ENCODE measurements around the gene PRKAA1. TPM values are rescaled to one million over a fixed set of nuclear protein-coding genes. Genes with fewer than 3 reads are reported as not detected.

Gene PRKAA1
- total and polyA plus RNA-seq, 2 of the 13 experiments (the other 11 are each of a cell fraction or from before 2014, with no cell fraction given) = 36.6 to 58.0 TPM

- intact Hi-C loops (cut with micrococcal nuclease; ENCODE audit: unreplicated experiment) = no loop called here
Observed at GRCh38 chr5:40832345-40832744, 34.2 kb upstream of the PRKAA1 start.

DNA sequence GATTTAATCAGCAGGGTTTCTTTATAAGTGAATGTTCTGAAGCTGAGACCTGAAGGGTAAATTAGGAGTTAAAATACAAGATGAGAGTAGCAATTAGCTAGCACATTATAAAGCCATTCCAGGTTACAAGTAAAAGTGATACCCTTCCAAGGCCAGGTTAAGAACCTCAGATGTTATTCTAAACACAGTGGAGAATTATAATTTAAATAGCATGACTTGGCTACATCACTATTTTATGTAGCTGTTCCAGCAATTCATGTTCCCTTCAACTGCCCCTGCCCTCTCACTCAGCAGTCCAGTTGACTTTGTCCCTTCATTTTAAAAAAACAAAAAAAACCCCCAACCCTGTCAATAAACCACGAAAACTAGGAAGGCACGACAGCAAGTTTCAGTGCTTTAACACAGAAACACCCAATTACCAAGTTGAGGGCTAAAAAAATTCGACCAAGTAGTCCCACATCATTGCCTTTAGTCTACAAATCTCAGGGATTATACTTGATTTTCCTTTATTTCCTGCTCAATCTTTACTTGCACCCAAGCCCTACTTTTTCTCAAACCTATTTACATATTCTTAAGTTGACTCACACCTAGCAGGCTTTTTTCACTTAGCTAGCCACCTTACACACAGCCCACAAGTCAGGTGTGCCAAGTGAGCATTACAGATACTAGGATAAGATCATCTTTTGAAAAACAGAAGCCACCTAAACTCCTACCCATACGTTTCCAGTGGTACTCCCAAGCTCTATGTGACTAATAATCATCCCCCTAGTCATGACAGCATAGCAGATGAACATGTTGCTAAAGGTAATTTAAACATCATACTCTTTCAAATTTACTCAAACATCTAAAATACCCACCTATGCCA, 33.4 kb upstream of the PRKAA1 start:
- in situ Hi-C loops (cut with HindIII; ENCODE audit: extremely low pct_ligation_motif_present, low pct_unique_long_range_greater_than_20kb) = loop anchor here (5.0 kb wide), 1 partner anchor 74 kb away; the partner anchor contains the start of gene TTC33
- no TSS peak for BruUV-seq (replicated peaks)
- H3K27me3 ChIP-seq (ENCODE audit: control insufficient read depth in 1 of 2, insufficient read depth in 2 of 2, low read length in 2 of 2) = no peaks in the 10 kb centered on the region; a peak in 1 of 5 replicates
- H2AFZ ChIP-seq (ENCODE audit: low read length) = no peak overlapping the region
- DNase-seq (ENCODE audit: low spot score) (no peak), ATAC-seq (no peak), FAIRE-seq (no peak)
- 86% methylated on average over 4 of the region's 4 CpGs for WGBS (ENCODE audit: low lambda C conversion rate)
- H3K4me3 ChIP-seq (replicated peaks in 1 of 3; ENCODE audit: insufficient read depth in 1 of 3, low read depth in 2 of 3, low read length in 3 of 3) = no peak overlapping the region
- peaks cover 17 to 74% of the 10 kb centered on the region in 2 experiments for H3K36me3 ChIP-seq (replicated peaks in 1 of 2; ENCODE audit: control insufficient read depth in 1 of 2, insufficient read depth in 2 of 2, low read length in 2 of 2)
- H3K9ac ChIP-seq (ENCODE audit: insufficient read depth, low read depth, low read length) = no peak overlapping the region
- no peaks in the 10 kb centered on the region for H3K9me3 ChIP-seq (ENCODE audit: low read length)
- ChIA-PET CTCF (ENCODE audit: low intra/inter-chr PET ratio, low total read pairs) (no interaction called here), POLR2A (interaction anchor here (1.4 to 2.5 kb wide), 2 partner anchors 28 to 47 kb away, joined by 3 to 6 read pairs; no protein-coding TSS in a partner anchor)
- H3K27ac ChIP-seq (ENCODE audit: extremely low read length, insufficient read depth, low read length) = peak overlapping the region; percentile 21
- intact Hi-C loops (cut with micrococcal nuclease; ENCODE audit: unreplicated experiment) = no loop called here
- H4K20me1 ChIP-seq (ENCODE audit: insufficient read depth, low read length) = peaks cover 57% of the 10 kb centered on the region
- peaks cover 50% of the 10 kb centered on the region for H3K4me1 ChIP-seq (ENCODE audit: insufficient read depth, low read length)
- H3K4me2 ChIP-seq (ENCODE audit: low read depth, low read length) = peak overlapping the region; percentile 25; the same call in 1 of the 2 replicates
- peaks cover 27% of the 10 kb centered on the region for H3K79me2 ChIP-seq (ENCODE audit: insufficient read depth, low read length)
- TF ChIP-seq, protein P1, sequence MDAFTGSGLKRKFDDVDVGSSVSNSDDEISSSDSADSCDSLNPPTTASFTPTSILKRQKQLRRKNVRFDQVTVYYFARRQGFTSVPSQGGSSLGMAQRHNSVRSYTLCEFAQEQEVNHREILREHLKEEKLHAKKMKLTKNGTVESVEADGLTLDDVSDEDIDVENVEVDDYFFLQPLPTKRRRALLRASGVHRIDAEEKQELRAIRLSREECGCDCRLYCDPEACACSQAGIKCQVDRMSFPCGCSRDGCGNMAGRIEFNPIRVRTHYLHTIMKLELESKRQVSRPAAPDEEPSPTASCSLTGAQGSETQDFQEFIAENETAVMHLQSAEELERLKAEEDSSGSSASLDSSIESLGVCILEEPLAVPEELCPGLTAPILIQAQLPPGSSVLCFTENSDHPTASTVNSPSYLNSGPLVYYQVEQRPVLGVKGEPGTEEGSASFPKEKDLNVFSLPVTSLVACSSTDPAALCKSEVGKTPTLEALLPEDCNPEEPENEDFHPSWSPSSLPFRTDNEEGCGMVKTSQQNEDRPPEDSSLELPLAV (CRISPR knock-in tag; conservative IDR thresholded peaks at IDR 0.05; ENCODE audit: low read depth) = no peak
- 0 out of 4 replicates have a peak, but pooled peaks of 1 of the 2 experiments have one; percentile 26 for TF ChIP-seq POLR2A (IDR thresholded peaks at IDR 0.05; ENCODE audit: insufficient read depth in 1 of 2, low read depth in 2 of 2, low read length in 2 of 2)
- no peak for TF ChIP-seq U2AF1 (optimal IDR thresholded peaks at IDR 0.05; ENCODE audit: low read depth, low read length)
- TF ChIP-seq RBFOX2 (IDR thresholded peaks at IDR 0.05; ENCODE audit: low read depth, low read length) = peak; percentile 77
- no peak for TF ChIP-seq ZNF597 (CRISPR knock-in tag; IDR thresholded peaks at IDR 0.05)
- 0 out of 2 replicates have a peak, but pooled peaks have one; percentile 10 for TF ChIP-seq TARDBP (CRISPR knock-in tag; IDR thresholded peaks at IDR 0.05)
- no peak for TF ChIP-seq PLRG1 (conservative IDR thresholded peaks at IDR 0.05)
- TF ChIP-seq FOXK2 (IDR thresholded peaks at IDR 0.05) = no peak
- no peak for TF ChIP-seq SOX13 (IDR thresholded peaks at IDR 0.05)
- 0 out of 4 replicates have a peak, but pooled peaks of 1 of the 2 experiments have one; percentile 21 for TF ChIP-seq SOX13 (CRISPR knock-in tag; conservative IDR thresholded peaks at IDR 0.05 in 1 of 2, IDR thresholded peaks at IDR 0.05 in 1 of 2)
- no peak for TF ChIP-seq MAF1 (CRISPR knock-in tag; IDR thresholded peaks at IDR 0.05; ENCODE audit: borderline replicate concordance)

More at GRCh38 chr5:40832345-40832744, 34.2 kb upstream of the PRKAA1 start:
- Histone ChIP-seq H3K4me1 (ENCODE audit: insufficient read depth, low read length) (peaks cover 50% of the 10 kb centered on the region), H3K36me3 (replicated peaks in 1 of 2; ENCODE audit: control insufficient read depth in 1 of 2, insufficient read depth in 2 of 2, low read length in 2 of 2) (peaks cover 15 to 67% of the 10 kb centered on the region in 2 experiments), H3K9ac (ENCODE audit: insufficient read depth, low read depth, low read length) (no peak overlapping the region), H2AFZ (ENCODE audit: low read length) (no peak overlapping the region), H3K79me2 (ENCODE audit: insufficient read depth, low read length) (peaks cover 27% of the 10 kb centered on the region), H3K27ac (ENCODE audit: extremely low read length, insufficient read depth, low read length) (peak overlapping the region; percentile 21), H3K9me3 (ENCODE audit: low read length) (no peaks in the 10 kb centered on the region), H3K27me3 (ENCODE audit: control insufficient read depth in 1 of 2, insufficient read depth in 2 of 2, low read length in 2 of 2) (no peaks in the 10 kb centered on the region; a peak in 1 of 5 replicates), H3K4me2 (ENCODE audit: low read depth, low read length) (peak overlapping the region; percentile 92), H4K20me1 (ENCODE audit: insufficient read depth, low read length) (peaks cover 50% of the 10 kb centered on the region), H3K4me3 (replicated peaks in 1 of 3; ENCODE audit: insufficient read depth in 1 of 3, low read depth in 2 of 3, low read length in 3 of 3) (peak overlapping the region in 1 of 3 experiments; percentile 82; a peak in 1 of 6 replicates)
- POLR2A ChIA-PET = interaction anchor here (1.2 to 2.5 kb wide), 4 partner anchors 8 to 48 kb away, joined by 3 to 6 read pairs (median 4); no protein-coding TSS in a partner anchor
- DNase-seq (ENCODE audit: low spot score) (no peak), FAIRE-seq (no peak), ATAC-seq (no peak)
- CTCF ChIA-PET (ENCODE audit: low intra/inter-chr PET ratio, low total read pairs) = no interaction called here
- 84% methylated on average over 4 of the region's 4 CpGs for WGBS (ENCODE audit: low lambda C conversion rate)
- in situ Hi-C loops (cut with HindIII; ENCODE audit: extremely low pct_ligation_motif_present, low pct_unique_long_range_greater_than_20kb) = loop anchor here (5.0 kb wide), 1 partner anchor 75 kb away; the partner anchor contains the start of gene TTC33
- no TSS peak for BruUV-seq (replicated peaks)
- TF ChIP-seq CREB1 (IDR thresholded peaks at IDR 0.05) (no peak), CREB1 (CRISPR knock-in tag; IDR thresholded peaks at IDR 0.05) (0 out of 2 replicates have a peak, but pooled peaks have one; percentile 30), ZNF562 (CRISPR knock-in tag; IDR thresholded peaks at IDR 0.05; ENCODE audit: borderline replicate concordance) (no peak)

Measured in HepG2 (cell line).